Measurements from ENCODE around the gene PRKD2. TPM values are rescaled to one million over a fixed set of nuclear protein-coding genes. Genes with fewer than 3 reads are reported as not detected.
A peak's percentile ranks its signal among the peaks of the same experiment; 100 is the strongest.
"Not testable (repeated sequence)": the region's sequence is repeated elsewhere in the genome, so short reads cannot be mapped to it uniquely, and the experiment has no call there.

Gene PRKD2
- total RNA-seq (ENCODE audit: low replicate concordance) = 8.0 and 9.7 TPM in 2 replicates

GRCh38 chr19:46717034-46717715, at the start of gene PRKD2:
Gene PRKD2 (minus strand): TSS chr19:46717114. CDS start chr19:46716370, 744 bp downstream.
- peak; percentile 79 for DNase-seq (ENCODE audit: low read depth)
- TF ChIP-seq CTCF (IDR thresholded peaks at IDR 0.05; ENCODE audit: insufficient read depth, low read length) = no peak
- H3K4me3 ChIP-seq (ENCODE audit: low read depth, low read length) = peak within 1 kb of the TSS; percentile 79

GRCh38 chr19:46764817-46765291, 47.9 kb upstream of the PRKD2 start:
- no peak overlapping the region for H3K4me3 ChIP-seq (ENCODE audit: low read depth, low read length)
- no peak for TF ChIP-seq CTCF (IDR thresholded peaks at IDR 0.05; ENCODE audit: insufficient read depth, low read length)
- DNase-seq (ENCODE audit: low read depth) = no peak

- H3K4me3 ChIP-seq (ENCODE audit: low read depth, low read length) = no peak overlapping the region
- TF ChIP-seq CTCF (IDR thresholded peaks at IDR 0.05; ENCODE audit: insufficient read depth, low read length) = no peak
- no peak for DNase-seq (ENCODE audit: low read depth)
Measured at GRCh38 chr19:46762245-46762890, 45.5 kb upstream of the PRKD2 start.

- TF ChIP-seq CTCF (IDR thresholded peaks at IDR 0.05; ENCODE audit: insufficient read depth, low read length) = no peak
- peak; percentile 68 for DNase-seq (ENCODE audit: low read depth)
- H3K4me3 ChIP-seq (ENCODE audit: low read depth, low read length) = no peak overlapping the region
Measured at GRCh38 chr19:46761418-46761831, 44.5 kb upstream of the PRKD2 start.

- DNase-seq (ENCODE audit: low read depth) = peak; percentile 58
- not testable (repeated sequence) for H3K4me3 ChIP-seq (ENCODE audit: low read depth, low read length)
Measured at GRCh38 chr19:46760897-46761296, 44.0 kb upstream of the PRKD2 start.

DNA sequence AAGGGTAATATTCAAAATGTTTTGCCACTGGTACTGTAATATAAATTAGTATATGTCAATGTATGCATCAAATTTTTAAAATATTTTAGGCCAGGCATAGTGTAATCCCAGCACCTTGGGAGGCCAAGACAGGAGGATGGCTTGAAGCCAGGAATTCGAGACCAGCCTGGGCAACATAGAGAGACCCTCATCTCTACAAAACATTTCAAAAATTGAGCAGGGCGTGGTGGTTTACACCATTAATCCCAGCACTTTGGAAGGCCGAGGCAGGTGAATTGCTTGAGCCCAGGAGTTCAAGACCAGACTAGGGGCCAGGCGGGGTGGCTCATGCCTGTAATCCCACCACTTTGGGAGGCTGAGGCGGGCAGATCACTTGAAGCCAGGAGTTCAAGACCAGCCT, 43.4 kb upstream of the PRKD2 start:
- no peak for DNase-seq (ENCODE audit: low read depth)
- TF ChIP-seq CTCF (IDR thresholded peaks at IDR 0.05; ENCODE audit: insufficient read depth, low read length) = no peak

GRCh38 chr19:46759817-46760333, 43.0 kb upstream of the PRKD2 start:
- H3K4me3 ChIP-seq (ENCODE audit: low read depth, low read length) = no peak overlapping the region
- TF ChIP-seq CTCF (IDR thresholded peaks at IDR 0.05; ENCODE audit: insufficient read depth, low read length) = no peak
- peak; percentile 99 for DNase-seq (ENCODE audit: low read depth)

More for the DNA sequence above, 43.4 kb upstream of the PRKD2 start:
- H3K4me3 ChIP-seq (ENCODE audit: low read depth, low read length) = no peak overlapping the region
